ENCODE results near the gene CDC123.

The CDC123 gene

DNA sequence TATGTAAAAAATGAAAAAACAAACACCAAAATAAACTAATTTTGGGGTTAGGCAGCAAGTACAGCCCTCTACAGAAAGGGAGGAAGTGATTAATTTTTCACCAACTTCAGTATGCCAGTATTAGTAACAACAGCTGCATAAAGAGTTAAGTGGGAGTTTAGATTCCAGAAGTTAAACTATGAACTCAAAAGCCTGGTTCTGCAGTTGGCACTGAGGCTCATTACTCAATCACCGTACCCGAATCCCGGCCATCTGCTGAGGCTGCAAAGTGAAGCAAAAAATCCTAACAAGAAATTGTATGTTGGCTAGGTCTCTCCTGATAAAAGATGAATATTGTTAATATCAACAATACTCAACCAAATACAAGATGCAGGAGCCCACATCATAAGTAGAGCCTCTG is 4.3 kb upstream of the CDC123 start:
- DNase-seq (ENCODE audit: low read depth in 1 of 2, low spot score in 1 of 2), result peak in 1 of 2 experiments; percentile 18
- Histone ChIP-seq H3K27ac (replicated peaks) (peak overlapping the region; percentile 47), H3K4me3 (replicated peaks; ENCODE audit: insufficient read depth, low read length) (no peak overlapping the region), H3K27me3 (ENCODE audit: insufficient read depth, poor library complexity, severe bottlenecking) (no peaks in the 10 kb centered on the region)
- peak; percentile 48; the same call in 1 of the 2 replicates for TF ChIP-seq SPI1 (IDR thresholded peaks at IDR 0.05; ENCODE audit: borderline replicate concordance, low read depth)
- TF ChIP-seq, protein P1, sequence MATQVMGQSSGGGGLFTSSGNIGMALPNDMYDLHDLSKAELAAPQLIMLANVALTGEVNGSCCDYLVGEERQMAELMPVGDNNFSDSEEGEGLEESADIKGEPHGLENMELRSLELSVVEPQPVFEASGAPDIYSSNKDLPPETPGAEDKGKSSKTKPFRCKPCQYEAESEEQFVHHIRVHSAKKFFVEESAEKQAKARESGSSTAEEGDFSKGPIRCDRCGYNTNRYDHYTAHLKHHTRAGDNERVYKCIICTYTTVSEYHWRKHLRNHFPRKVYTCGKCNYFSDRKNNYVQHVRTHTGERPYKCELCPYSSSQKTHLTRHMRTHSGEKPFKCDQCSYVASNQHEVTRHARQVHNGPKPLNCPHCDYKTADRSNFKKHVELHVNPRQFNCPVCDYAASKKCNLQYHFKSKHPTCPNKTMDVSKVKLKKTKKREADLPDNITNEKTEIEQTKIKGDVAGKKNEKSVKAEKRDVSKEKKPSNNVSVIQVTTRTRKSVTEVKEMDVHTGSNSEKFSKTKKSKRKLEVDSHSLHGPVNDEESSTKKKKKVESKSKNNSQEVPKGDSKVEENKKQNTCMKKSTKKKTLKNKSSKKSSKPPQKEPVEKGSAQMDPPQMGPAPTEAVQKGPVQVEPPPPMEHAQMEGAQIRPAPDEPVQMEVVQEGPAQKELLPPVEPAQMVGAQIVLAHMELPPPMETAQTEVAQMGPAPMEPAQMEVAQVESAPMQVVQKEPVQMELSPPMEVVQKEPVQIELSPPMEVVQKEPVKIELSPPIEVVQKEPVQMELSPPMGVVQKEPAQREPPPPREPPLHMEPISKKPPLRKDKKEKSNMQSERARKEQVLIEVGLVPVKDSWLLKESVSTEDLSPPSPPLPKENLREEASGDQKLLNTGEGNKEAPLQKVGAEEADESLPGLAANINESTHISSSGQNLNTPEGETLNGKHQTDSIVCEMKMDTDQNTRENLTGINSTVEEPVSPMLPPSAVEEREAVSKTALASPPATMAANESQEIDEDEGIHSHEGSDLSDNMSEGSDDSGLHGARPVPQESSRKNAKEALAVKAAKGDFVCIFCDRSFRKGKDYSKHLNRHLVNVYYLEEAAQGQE (IDR thresholded peaks at IDR 0.05; ENCODE audit: insufficient replicate concordance, low read depth), result no peak

DNA sequence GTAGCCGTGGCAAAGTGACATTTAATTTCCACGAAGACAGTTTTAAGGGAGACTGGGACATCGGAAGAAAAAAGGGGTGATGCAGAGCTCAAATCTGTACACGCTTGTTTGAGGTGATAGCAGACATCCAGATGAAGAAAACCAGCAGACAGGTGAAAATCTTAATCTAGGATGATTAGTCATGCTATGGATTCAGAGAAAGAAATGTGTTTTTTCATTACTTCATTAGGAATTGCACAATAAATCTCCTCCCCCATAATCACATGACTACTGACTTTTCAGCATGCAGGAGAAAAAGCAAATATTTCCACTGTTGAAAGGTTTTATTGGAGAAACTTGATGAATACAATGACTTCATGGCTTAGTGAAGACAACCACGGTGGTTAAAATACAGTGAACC is 2.8 kb upstream of the CDC123 start:
- DNase-seq (ENCODE audit: low read depth in 1 of 2, low spot score in 1 of 2), result no peak
- no peaks in the 10 kb centered on the region for H3K27me3 ChIP-seq (ENCODE audit: insufficient read depth, poor library complexity, severe bottlenecking)
- TF ChIP-seq, protein P1 (IDR thresholded peaks at IDR 0.05; ENCODE audit: insufficient replicate concordance, low read depth), result no peak
- TF ChIP-seq SPI1 (IDR thresholded peaks at IDR 0.05; ENCODE audit: borderline replicate concordance, low read depth), result no peak
- no peak for TF ChIP-seq POLR2AphosphoS5 (IDR thresholded peaks at IDR 0.05; ENCODE audit: low read depth)
- TF ChIP-seq, protein P2, sequence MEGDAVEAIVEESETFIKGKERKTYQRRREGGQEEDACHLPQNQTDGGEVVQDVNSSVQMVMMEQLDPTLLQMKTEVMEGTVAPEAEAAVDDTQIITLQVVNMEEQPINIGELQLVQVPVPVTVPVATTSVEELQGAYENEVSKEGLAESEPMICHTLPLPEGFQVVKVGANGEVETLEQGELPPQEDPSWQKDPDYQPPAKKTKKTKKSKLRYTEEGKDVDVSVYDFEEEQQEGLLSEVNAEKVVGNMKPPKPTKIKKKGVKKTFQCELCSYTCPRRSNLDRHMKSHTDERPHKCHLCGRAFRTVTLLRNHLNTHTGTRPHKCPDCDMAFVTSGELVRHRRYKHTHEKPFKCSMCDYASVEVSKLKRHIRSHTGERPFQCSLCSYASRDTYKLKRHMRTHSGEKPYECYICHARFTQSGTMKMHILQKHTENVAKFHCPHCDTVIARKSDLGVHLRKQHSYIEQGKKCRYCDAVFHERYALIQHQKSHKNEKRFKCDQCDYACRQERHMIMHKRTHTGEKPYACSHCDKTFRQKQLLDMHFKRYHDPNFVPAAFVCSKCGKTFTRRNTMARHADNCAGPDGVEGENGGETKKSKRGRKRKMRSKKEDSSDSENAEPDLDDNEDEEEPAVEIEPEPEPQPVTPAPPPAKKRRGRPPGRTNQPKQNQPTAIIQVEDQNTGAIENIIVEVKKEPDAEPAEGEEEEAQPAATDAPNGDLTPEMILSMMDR (IDR thresholded peaks at IDR 0.05; ENCODE audit: insufficient read depth, low read length), result no peak
- no peak overlapping the region for H3K27ac ChIP-seq (replicated peaks)
- no peak overlapping the region for H3K4me3 ChIP-seq (replicated peaks; ENCODE audit: insufficient read depth, low read length)

DNA sequence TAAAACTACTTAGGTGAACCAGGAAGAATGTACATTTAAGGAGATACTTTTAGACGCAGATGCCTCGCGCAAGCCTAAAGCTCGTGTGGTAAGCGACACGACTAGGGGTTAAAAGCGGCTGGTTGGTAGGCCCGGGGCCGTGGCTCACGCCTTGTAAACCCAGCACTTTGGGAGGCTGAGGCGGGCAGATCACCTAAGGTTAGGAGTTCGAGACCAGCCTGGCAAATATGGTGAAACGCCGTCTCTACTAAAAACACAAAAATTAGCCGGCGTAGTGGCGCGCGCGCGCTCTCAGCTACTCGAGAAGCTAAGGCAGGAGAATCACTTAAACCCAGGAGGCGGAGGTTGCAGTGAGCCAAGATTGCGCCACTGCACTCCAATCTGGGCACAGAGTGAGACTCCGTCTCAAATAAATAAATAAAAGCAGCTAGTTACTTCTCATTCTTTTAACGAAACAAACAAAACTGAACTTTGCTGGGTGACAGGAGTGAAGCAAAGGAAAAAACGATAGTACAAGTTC is 1.2 kb upstream of the CDC123 start:
- no peak for TF ChIP-seq SPI1 (IDR thresholded peaks at IDR 0.05; ENCODE audit: borderline replicate concordance, low read depth)
- TF ChIP-seq, protein P1 (IDR thresholded peaks at IDR 0.05; ENCODE audit: insufficient replicate concordance, low read depth), result no peak
- TF ChIP-seq GABPA (IDR thresholded peaks at IDR 0.05; ENCODE audit: low read depth), result no peak
- TF ChIP-seq, protein P2 (IDR thresholded peaks at IDR 0.05; ENCODE audit: insufficient read depth, low read length), result no peak
- no peak for TF ChIP-seq POLR2AphosphoS5 (IDR thresholded peaks at IDR 0.05; ENCODE audit: low read depth)
- Histone ChIP-seq H3K27me3 (ENCODE audit: insufficient read depth, poor library complexity, severe bottlenecking) (no peaks in the 10 kb centered on the region), H3K27ac (replicated peaks) (peak overlapping the region; percentile 98), H3K4me3 (replicated peaks; ENCODE audit: insufficient read depth, low read length) (peak overlapping the region; percentile 81)
- DNase-seq (ENCODE audit: low read depth in 1 of 2, low spot score in 1 of 2), result peak in 1 of 2 experiments; percentile 42
